ENCODE measurements around the gene MFF. TPM values are rescaled to one million over a fixed set of nuclear protein-coding genes. Genes with fewer than 3 reads are reported as not detected.

The MFF gene
- total and polyA plus RNA-seq, 2 donors (not counting 3 experiments of a cell fraction or from before 2014, with no cell fraction given), result 36.3 to 65.1 TPM

- no peak for FAIRE-seq
- no peaks in the 10 kb centered on the region for H3K9me1 ChIP-seq (replicated peaks; ENCODE audit: control insufficient read depth, extremely low read depth, insufficient read depth, low read length)
Observed at GRCh38 chr2:227287771-227288170, 37.3 kb upstream of the MFF start.

More at GRCh38 chr2:227287771-227288170, 37.3 kb upstream of the MFF start:
- H2AFZ ChIP-seq (ENCODE audit: low read depth, low read length), result no peak overlapping the region
- CTCF ChIA-PET, result no interaction called here
- intact Hi-C loops (cut with micrococcal nuclease) (no loop called here), dilution Hi-C loops (cut with MboI; ENCODE audit: extremely low pct_ligation_motif_present, low sequenced_read_pairs) (no loop called here)
- no peak for TF ChIP-seq MAX (IDR thresholded peaks at IDR 0.05; ENCODE audit: insufficient read depth, insufficient read length)
- no peak for TF ChIP-seq POLR2A (IDR thresholded peaks at IDR 0.05; ENCODE audit: low read depth, low read length)
- no peak for TF ChIP-seq GATA2 (IDR thresholded peaks at IDR 0.05; ENCODE audit: insufficient read depth, insufficient read length, low read depth, low read length)
- TF ChIP-seq MYC (IDR thresholded peaks at IDR 0.05; ENCODE audit: low read depth, low read length), result no peak
- no peak for TF ChIP-seq CTCF (IDR thresholded peaks at IDR 0.05; ENCODE audit: extremely low read depth in 1 of 2, insufficient read depth in 1 of 2, low read depth in 1 of 2, low read length in 2 of 2)
- no peak for TF ChIP-seq POLR2AphosphoS5 (IDR thresholded peaks at IDR 0.05; ENCODE audit: insufficient read depth, low read depth, low read length)
- TF ChIP-seq JUN (IDR thresholded peaks at IDR 0.05; ENCODE audit: borderline replicate concordance, insufficient read depth, insufficient read length, low read depth), result no peak
- no peaks in the 10 kb centered on the region for H3K79me2 ChIP-seq (ENCODE audit: control insufficient read depth, insufficient read depth, low read length)
- no peak overlapping the region for H3K9ac ChIP-seq (replicated peaks; ENCODE audit: extremely low read depth, insufficient read depth, low read length)
- H3K4me2 ChIP-seq (ENCODE audit: insufficient read depth, low read length), result no peak overlapping the region
- H4K20me1 ChIP-seq (replicated peaks; ENCODE audit: control insufficient read depth, extremely low read depth, insufficient read depth, low read length), result no peaks in the 10 kb centered on the region
- POLR2A ChIA-PET, result no interaction called here
- no peak overlapping the region for H3K4me3 ChIP-seq (replicated peaks in 1 of 3; ENCODE audit: insufficient read depth in 1 of 3, low read depth in 1 of 3, low read length in 3 of 3)
- no peaks in the 10 kb centered on the region for H3K9me3 ChIP-seq (replicated peaks; ENCODE audit: control insufficient read depth, insufficient read depth, low read length)
- no peaks in the 10 kb centered on the region for H3K27me3 ChIP-seq (ENCODE audit: control insufficient read depth in 2 of 2, insufficient read depth in 2 of 2, low read length in 2 of 2)
- no TSS peak for BruUV-seq (replicated peaks)
- DNase-seq (ENCODE audit: low read depth, low spot score), result no peak
- H3K4me1 ChIP-seq (ENCODE audit: control insufficient read depth, extremely low read depth, insufficient read depth, low read length), result no peaks in the 10 kb centered on the region
- no peaks in the 10 kb centered on the region for H3K36me3 ChIP-seq (ENCODE audit: control insufficient read depth in 2 of 2, extremely low read depth in 1 of 2, insufficient read depth in 2 of 2, low read length in 2 of 2)
- H3K27ac ChIP-seq (ENCODE audit: insufficient read depth, low read depth, low read length), result no peak overlapping the region

All from endothelial cell of umbilical vein (primary cell).